GM12865 (cell line): ENCODE data around the gene VPS18.

Experiments used
- DNase-seq: peaks from one replicate; pipeline ENCODE4 v3.0.0; 2010; ENCODE audit warnings: low read depth
- H3K4me3 ChIP-seq: 2 replicates; pipeline ENCODE4 v1.5.1; 2011; ENCODE audit warnings: mild to moderate bottlenecking, low read depth, low read length, control low read depth
- CTCF ChIP-seq: IDR thresholded peaks from 2 replicates; pipeline ENCODE4 v1.5.1; 2011; ENCODE audit warnings: low read length, control low read depth, low read depth, inconsistent platforms; ENCODE audit not compliant: insufficient read depth; ENCODE audit errors: missing control alignments

The VPS18 gene

GRCh38 chr15:40891810-40892446 lies 2.3 kb upstream of the VPS18 start:
- H3K4me3 ChIP-seq, result no peak overlapping the region
- peak; percentile 73 for TF ChIP-seq CTCF
- peak; percentile 68 for DNase-seq

- no peak for DNase-seq
- no peak for TF ChIP-seq CTCF
- no peak overlapping the region for H3K4me3 ChIP-seq
These were observed 1.7 kb upstream of the VPS18 start for GRCh38 chr15:40892447-40893012.

GRCh38 chr15:40893019-40893670 lies 1.1 kb upstream of the VPS18 start:
- TF ChIP-seq CTCF, result no peak
- DNase-seq, result no peak
- no peak overlapping the region for H3K4me3 ChIP-seq

- H3K4me3 ChIP-seq, result peak overlapping the region; percentile 82
- peak; percentile 55 for TF ChIP-seq CTCF
- DNase-seq, result peak; percentile 78
These were observed 615 bp downstream of the VPS18 start for GRCh38 chr15:40894681-40895448.

GRCh38 chr15:40899536-40900207 lies 5.4 kb downstream of the VPS18 start:
- H3K4me3 ChIP-seq, result no peak overlapping the region
- DNase-seq, result no peak
- TF ChIP-seq CTCF, result no peak

- no peak for TF ChIP-seq CTCF
These were observed 6.2 kb downstream of the VPS18 start for GRCh38 chr15:40900256-40901052.

More at GRCh38 chr15:40900256-40901052, 6.2 kb downstream of the VPS18 start:
- DNase-seq, result no peak
- no peak overlapping the region for H3K4me3 ChIP-seq
